ENCODE results near the gene MEI1.
"Not testable (repeated sequence)": the region's sequence is repeated elsewhere in the genome, so short reads cannot be mapped to it uniquely, and the experiment has no call there.

The MEI1 gene

DNA sequence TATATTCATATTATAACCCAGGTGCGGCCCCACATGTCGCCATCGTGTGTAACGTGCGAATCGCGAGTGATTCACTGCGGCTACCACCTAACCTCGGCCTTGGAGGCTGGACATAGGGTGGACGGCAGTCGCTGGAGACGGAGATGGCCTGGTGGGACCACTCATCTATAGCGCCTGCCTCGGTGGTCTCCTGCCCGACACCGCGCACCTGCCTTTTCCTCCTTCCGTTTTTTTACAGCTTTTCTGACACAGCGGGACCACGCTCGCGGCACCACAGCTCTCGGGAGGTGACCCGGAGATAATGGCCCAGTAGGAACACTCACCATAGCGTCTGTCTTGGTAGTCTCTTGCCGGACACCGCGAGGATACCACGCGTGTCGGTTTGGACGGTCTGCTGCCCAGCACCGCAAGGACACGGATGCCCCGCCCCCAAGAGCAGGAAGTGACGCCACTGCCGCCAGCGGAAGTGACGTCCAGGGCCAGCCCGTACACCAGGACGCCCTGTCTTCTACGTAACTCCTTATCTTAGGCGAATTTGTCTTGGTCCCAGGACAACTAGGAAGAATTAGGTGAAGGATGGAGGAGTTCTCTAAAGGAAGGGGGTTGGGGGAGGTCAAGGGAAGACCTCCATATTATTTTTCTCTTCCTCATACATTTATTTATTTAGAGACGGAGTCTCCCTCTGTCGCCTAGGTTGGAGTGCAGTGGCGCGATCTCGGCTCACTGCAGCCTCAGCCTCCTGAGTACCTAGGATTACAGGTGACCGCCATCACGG lies 17.1 kb upstream of the MEI1 start:
- DNase-seq, result peak; percentile 48

DNA sequence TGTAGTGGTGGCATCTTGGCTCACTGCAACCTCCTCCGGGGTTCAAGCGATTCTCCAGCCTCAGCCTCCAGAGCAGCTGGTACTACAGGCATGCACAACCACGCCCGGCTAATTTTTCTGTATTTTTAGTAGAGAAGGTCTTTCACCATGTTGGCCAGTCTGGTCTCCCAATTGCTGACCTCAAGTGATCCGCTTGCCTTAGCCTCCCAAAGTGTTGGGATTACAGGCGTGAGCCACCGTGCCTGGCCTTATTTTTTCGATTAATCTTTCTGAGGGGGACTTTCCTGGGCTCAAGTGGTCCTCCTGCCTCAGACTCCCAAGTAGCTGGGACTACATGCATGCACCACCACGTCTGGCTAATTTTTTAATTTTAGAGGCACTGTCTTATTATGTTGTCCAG lies 16.3 kb upstream of the MEI1 start:
- no peak for DNase-seq

DNA sequence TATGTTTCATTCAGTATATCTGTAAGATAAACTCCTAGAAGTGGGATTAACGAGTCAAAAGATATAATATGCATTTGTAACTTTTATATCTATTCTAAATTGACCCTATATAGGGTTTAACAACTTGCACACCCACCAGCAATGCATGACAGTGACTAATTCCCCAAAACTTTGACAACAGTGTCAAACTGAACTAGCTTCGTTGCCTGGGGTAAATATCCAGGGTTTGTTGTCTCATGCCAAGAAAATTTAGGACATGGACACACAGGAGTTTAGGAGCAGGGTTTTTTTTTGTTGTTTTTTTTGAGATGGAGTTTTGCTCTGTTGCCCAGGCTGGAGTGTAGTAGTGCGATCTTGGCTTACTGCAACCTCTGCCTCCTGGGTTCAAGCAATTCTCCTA lies 15.7 kb upstream of the MEI1 start:
- DNase-seq, result no peak

DNA sequence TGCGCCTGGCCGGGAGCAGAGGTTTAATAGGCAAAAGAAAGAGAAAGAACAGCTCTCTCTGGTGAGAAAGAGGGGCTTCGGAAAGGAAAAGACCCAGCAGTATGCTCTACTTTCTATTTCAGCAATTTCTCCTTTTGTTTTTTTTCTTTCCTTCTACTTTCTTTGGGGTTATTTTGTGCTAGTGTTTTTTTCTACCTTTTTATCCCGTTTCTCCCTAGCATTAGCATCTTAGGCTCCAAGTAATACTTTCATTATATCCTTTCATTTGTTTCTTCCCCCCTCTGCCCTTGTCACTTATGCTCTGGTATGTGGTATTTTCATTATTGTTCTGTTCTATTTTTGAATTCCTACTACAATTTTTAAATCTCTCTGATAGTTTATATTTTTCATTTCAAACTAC lies 15.1 kb upstream of the MEI1 start:
- DNase-seq, result no peak

DNA sequence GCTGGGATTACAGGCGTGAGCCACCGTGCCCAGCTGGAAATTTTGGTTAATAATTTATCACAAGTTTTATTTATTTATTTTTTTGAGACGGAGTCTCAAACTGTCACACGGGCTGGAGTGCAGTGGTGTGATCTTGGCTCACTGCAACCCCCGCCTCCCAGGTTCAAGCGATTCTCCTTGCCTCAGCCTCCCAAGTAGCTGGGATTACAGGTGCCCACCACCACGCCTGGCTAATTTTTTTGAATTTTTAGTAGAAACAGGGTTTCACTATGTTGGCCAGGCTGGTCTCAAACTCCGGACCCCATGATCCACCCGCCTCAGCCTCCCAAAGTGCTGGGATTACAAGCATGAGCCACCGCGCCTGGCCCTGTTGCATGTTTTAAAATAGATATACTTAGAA lies 12.4 kb upstream of the MEI1 start:
- DNase-seq, result not testable (repeated sequence)

DNA sequence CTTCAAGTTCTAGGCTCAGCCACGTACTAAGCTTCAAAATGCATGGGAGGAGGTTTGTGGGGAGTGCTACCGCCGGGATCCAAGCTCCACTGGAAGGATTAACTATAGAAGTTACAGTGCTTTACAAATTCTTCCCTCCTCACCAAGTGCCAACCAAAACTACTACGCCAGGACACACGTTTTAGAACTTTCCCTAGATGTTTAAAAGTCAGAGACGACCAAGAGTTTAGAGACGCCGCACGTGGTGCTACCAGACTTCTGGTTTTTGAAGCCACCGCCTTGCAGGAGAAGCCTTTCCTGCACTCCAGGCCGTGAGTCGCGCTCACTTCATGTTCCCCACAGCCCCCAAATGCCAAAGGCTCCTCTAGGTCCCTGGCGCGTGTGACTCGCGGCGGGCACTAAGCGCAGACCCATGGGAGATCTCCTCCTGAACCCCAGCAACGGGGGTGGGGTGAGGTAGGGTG lies 11.4 kb upstream of the MEI1 start:
- DNase-seq, result no peak

DNA sequence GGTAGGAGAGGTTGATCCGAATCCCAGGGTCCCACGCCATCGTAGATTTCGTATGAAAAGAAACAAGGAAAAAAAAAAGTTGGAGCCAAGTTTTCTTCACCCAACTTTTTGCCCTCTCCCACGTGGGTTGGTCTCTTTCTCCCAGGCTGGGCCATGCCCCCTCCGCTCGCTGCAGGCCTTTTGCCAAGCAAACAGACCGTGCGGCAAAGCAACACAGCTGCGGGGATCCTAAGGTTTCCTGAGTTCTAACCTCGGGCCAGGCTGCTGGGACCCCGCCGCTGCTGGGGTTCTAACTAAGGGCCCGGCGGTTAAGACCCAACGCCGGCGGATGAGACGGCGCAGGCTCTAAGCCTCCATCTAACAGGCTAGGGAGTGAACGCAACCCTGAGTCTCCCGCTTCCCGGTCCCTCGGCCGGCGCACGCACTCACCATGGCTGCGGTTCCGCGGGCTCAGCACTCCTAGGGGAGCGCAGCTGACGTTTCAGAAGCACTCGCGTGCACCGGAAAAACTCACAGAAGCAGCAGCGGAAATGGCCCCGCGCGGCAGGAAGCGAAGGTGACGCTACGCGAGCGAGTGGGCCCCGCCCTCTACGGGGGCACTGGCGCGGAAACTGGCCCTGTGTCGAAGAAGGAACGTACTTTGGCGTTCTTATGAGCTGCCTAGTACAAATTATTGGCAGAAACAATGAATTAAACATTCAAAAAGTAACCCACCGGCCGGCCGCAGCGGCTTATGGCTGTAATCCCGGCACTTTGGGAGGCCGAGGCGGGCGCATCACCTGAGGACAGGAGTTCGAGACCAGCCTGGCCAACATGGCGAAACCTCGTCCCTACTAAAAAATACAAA lies 10.7 kb upstream of the MEI1 start, which contains the start of gene SNU13:
TSS of gene SNU13 (minus strand) at position 503 of the 847 bp plus-strand sequence. CDS start at position 432, 71 bp downstream.
- peak; percentile 94 for DNase-seq

DNA sequence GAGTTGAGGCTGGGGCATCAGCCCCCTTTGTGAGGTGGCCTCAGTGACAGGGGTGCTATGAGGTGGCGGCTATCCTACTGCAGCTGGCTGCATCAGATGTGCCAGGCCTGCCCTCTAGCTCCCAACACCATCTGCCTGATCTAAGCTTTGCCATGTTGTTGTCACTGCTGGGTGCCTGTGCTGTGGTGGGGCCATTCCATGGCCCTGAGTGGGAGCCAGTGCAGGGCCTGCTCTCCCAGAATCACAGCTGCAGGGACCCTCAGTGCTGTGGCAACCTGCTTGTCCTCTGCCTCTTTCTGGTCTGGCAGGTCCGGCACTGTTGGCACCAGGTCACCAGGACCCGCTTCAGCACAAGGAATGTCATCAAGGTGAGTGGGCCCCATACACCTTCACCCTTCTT lies 8.8 kb upstream of the MEI1 start:
- no peak for DNase-seq

DNA sequence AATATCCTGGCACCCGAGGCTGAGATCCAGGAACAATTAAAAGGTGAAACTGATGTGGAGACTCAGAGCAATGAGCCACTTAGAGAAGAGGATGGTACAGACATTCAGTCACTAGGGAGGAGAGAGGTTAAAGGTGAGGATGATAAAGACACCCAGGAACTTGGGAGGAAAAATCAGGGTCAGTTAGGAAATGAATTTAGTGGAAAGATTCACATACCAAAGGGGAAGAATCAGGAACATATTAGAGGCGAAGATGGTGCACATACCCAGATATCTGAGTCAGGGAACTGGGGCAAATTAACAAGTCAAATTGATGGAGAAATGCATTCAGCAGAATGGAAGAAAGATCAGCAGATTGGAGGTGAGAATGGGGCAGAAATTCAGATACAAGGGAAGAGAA lies 4.1 kb upstream of the MEI1 start:
- no peak for DNase-seq

DNA sequence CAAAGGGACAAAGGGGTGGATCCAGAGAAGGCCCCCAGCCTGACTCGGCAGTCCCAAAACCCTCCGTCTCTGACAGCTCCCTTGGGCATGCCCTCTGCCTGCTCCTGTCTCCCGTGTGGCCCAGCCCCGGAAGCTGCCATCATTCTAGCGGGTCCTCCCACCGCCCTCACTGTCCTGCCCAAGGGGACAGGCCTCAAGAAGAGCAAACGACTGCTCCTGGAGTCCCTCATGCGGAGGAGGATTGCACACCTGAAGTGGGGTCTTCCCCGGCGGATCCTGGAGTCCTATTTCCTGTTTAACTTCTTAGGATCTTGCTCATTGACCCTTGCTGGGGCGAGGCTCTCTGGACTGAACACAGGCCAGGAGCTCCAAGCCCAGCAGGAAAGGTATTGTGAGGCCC lies 2.6 kb upstream of the MEI1 start:
- no peak for DNase-seq

DNA sequence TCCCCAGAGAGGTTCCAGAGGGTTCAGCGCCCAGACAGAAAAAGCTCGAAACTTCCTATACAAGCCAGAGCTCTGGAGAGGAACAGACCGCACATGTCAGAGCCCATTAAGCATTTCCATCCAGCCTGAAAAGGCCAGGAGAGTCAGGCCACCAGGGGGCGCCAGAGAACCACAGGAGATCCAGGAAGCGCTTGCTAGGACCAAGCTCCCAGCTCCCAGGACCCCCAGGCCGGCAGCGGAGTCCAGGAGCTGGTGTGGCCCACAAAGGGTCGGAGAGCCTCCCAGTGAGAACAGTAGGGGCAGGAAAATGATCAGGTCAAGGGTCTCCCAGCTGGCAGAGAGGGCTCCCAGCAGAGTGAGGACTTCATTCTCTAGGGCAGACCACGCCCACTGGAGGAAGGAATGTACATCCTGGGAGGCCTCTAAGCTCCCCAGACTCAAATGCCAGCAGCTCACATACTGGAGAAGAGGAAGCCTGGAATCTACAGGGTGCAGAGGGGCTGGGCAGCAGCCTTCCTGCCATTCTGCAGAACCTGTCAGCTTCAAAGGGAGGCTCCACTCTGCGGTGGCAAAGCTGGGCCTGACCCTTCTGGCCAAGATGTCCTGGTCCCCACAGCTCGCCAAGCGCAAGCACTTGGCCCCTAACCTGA lies 2.1 kb upstream of the MEI1 start:
- peak; percentile 77 for DNase-seq

DNA sequence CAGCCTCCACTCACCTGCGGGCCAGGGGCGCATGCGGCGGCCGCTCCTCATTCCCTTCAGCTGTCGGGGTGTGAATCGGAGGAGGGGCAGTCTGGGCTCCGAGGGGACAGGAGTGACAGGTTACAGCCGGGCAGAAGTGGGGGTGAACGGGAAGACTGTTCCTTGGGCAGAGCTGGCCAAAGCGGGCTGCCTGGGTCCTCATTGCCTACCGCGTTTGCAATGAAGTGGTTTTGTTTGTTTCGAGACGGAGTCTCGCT lies 733 bp downstream of the MEI1 start:
- DNase-seq, result no peak

DNA sequence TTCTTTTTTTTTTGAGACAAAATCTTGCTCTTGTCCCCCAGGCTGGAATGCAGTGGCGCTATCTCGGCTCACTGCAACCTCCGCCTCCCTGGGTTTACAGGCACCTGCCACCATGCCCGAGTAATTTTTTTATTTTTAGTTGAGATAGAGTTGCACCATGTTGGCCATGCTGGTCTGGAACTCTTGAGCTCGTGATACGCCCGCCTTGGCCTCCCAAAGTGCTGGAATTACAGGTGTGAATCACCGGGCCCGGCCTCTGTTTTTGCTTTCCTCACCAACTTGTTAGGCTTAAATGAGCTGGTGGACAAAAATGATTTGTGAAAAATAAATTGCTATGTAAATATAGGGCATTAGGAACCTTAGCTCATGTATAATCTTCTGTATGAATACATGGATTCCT lies 3.5 kb downstream of the MEI1 start:
- DNase-seq, result no peak

DNA sequence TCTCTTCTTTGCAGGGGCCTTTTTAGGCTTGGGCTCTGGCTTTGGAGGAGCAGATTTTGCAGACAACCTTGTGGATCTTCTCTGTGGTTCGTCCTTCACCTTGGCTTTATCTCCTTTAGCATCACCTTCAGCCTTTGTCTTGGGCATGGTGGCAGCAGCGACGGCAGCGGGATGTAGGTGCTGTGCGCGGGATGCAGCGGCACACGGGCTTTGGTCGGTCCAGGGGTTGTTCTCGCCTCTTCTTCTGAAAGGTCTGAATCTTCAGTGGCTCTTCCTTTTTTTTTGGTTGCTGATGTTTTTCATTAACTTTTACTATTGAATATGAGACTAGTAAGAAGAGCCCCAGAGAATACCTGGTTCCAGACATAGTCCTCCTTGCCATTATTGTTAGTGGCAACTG lies 10.0 kb downstream of the MEI1 start:
- no peak for DNase-seq

DNA sequence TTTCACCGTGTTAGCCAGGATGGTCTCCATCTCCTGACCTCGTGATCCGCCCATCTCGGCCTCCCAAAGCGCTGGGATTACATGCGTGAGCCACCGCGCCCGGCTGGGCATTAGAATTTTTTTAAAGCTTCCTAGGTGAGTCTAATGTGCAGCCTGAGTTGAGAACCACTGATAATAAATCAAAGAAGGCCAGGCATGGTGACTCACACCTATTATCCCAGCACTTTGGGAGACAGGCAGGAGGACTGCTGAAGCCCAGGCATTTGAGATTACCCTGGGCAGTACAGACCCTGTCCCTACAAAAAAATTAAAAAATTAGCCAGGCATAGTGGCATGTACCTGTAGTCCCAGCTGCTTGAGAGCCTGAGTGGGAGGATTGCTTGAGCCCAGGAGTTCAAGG lies 13.7 kb downstream of the MEI1 start:
- DNase-seq, result no peak

DNA sequence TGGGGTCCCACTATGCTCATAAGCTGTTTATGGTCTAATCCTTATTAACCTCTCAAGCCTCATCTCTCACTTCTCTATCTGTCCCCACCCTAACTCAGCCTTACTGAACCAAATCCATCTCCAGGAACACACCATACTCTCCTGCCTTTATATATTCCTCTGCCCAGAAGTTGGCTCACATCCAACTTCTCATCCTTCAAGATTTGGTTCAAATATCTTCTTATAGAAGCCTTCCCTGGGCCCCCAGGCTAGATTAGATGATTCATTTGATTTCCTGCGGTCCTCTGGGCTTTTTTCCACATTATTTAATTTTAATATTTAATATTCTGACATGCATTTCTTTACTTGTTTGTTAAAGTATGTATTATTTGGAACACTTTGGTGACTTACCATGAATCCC lies 23.2 kb downstream of the MEI1 start:
- DNase-seq, result no peak

DNA sequence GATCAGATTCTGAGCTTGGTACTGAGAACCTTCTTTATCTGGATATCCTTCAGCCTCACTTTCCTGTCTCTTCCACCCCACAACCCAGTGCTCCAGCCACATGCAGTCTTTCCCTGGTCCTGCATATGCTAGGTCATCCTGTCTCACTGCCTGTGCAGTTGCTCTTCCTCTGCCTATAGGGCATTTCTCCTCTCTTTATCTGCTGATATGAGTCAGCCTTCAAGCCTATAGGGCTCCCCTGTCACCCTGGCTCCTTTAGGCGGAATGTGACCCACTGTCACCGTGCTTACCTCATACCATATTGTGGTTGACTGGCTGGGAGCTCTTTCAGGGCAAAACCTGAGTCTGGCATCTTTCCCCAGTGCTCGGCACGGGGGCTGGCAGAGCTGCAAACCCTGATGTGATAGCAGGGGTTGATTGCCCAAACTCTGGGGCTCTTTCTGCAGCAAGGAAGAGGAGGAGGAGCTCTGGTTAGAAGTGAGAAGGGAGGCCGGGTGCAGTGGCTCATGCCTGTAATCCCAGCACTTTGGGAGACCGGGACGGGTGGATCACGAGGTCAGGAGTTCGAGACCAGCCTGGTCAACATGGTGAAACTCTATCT lies 26.3 kb downstream of the MEI1 start:
- no peak for DNase-seq

DNA sequence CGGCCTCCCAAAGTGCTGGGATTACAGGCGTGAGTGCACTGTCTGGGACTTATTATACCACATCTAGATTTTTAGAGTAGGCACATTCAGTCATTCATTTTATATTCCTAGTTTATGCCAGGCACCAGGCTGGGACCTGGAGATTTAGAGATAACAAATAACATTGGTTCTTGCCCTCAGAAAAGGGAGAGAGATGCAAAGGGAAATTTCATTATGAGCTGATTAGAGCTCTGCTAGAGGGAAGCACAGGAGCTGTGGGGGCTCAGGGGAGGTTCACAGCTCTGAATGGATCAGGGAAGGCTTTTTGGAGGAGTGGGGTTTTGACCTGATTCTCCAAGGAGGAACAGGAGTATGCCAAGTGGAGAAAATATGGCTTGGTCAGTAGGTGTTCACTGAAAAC lies 32.3 kb downstream of the MEI1 start:
- DNase-seq, result no peak

DNA sequence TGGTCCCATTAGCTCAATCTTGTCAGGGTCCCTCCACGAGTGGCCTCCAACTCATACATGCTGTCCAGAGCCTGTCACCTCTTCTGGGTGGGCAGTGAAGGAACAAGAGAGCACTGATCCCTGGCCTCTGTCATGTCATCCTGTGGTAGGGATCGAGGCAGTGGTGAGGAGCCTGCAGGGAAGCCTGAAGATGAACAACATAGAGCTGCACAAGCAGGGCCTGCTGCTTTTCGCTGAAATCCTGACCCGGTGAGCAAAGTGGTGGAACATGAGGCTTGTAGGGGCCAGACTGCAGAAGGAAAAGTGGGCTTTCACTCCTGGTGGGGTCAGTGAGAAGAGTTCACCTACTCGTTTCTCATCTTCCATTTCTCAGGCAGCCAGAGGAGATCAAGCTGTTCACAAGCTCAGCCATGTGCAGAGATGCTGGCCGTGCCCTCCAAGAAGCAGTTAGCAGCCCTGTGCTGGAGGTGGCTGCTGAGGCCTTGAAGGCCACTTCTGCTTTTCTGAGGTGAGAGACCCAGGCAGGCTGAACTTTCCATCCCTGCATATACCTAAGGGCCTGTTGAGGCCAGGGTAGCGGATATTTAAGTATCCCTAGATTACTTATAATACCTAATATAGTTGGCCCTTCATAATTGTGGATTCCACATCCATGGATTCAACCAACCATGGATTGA lies 32.9 kb downstream of the MEI1 start:
- DNase-seq, result no peak

DNA sequence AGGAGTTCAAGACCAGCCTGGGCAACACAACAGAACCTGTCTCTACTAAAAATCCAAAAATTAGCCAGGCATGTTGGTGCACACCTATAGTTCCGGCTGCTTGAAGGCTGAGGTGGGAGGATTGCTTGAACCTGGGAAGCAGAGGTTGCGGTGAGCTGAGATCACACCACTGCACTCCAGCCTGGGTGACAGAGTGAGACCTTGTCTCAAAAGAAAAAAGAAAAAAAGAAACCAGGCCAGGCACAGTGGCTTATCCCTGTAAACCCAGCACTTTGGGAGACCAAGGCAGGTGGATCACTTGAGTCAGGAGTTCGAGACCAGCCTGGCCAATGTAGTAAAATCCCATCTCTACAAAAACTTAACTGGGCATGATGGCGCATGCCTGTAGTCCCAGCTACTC lies 33.9 kb downstream of the MEI1 start:
- DNase-seq, result not testable (repeated sequence)

DNA sequence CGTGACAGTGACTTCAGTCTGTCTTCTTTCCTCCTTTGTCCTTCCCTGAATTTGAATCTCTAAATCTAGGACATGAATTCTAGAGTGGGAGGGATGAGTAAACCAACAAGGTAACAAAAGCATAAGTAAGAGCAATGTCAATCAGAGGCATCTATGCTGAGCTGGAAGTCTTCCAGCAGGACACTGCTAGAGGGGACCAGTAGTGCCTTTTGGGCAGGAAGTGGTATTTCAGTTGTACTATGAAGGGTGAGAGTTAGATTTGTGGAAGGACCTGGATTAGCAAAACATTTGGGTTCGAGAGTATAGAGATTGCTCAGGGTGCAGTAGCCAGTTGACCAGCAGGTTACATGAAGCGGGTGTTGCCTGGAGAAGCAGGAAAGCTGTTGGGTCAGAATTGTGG lies 40.3 kb downstream of the MEI1 start:
- no peak for DNase-seq

DNA sequence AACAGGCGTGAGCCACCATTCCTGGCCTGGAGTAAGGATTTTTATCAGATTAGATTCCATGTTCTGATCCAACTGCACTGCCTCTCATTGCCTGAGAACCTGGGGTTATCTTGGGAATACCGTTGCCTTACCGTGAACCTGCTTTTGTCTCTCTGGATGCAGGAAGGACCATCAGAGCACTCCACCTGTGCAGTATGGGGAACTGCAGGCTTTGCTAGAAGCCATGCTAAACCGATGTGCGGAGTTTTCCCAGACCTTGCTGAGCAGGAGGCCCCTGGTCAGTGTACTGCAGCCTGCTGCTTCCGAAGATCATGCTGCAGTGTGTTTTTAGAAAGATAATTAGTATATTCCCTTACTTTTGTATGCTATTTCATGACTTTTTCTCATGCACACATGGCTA lies 43.6 kb downstream of the MEI1 start:
- no peak for DNase-seq

DNA sequence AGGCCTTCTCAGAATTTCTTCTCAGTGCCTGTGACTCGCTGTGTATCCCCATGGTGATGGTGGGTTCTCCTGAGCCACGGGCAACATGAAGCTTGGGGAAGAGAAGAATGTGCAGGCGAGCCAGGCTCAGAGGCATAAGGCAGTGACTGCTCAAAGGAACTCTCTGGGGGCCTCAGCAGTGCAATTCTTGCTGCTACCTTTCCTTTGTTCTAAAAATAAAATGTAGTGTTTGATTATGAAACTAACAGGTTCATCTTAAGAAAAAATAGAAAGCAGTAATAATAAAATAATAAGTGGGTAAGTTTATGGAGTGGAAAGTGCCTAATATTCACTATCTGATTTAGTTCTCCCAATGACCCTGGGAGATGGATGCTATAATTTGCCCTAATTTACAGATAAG lies 46.7 kb downstream of the MEI1 start:
- no peak for DNase-seq
